ENCODE results near the gene FAM200C.
"Not testable (repeated sequence)": the region's sequence is repeated elsewhere in the genome, so short reads cannot be mapped to it uniquely, and the experiment has no call there.

Gene FAM200C

DNA sequence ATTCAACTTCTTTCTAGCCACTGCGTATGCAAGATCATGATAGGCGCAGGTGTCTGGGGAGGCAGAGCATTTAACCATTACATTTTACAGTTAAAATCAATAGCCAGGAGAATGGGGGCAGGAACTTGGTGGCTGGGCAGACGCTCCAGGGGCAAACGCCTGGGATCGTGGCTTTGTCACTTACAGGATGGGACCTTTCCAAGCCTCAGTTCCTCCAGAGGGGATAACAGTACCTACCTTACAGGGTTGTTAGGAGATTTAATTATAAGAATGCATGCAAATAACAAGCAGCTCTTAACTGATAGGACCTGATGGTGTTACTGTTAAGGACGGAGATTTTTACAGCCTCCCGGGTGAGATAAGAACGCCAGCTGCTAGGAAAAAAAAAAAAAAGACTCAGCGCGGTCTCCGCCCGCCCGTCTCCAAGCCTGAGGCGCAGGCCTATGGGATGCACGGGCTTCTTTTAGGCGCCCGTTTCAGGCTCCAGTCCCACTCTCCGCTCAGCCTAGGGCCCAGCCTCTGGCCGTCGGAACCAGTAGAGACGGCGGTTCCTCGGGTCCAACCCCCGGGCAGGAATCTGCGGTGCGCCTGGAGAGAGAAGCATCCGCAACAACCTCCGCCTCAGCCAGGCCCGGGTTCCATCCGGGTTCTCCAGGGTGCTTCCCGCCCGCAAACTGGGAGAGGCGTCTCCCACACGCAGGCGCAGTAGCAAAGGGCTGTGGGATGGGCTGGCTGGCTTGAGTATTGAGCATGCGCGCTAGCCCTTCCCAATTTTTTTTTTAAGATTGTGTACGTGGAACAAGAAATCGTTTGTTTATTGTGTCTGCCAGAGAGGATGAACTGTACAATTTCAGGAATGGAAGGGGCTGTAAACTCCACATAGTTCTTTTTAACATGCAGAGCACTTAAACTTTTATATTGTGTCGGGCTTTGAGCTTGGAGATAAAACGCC is at the start of gene FAM200C:
TSS of gene FAM200C (minus strand) at position 653 of the 952 bp plus-strand sequence. CDS start 4,564 bp downstream, outside the sequence.
- DNase-seq, result peak; percentile 92

DNA sequence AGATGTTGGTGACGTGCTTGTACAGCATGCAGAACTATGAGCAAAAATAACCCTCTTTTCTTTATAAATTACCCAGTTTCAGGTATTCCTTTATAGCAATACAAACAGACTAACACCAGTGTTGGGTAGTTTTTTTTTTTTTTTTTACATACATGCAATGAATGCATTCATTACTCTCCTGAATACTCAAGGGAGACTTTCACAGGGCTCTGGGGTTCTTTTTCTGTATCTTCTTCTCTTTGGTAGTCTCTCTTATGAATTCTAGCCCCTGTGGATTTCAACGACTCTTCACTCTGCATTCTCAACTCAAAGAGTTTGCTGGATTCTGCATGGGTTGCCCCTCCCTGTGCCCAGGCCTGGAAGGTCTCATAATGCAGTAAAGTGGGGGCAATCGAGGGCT is 49.6 kb upstream of the FAM200C start:
- no peak for DNase-seq

GRCh38 chr5:160448886-160449285 is 49.0 kb upstream of the FAM200C start:
- DNase-seq, result no peak

GRCh38 chr5:160445751-160446150 is 45.9 kb upstream of the FAM200C start:
- DNase-seq, result no peak

DNA sequence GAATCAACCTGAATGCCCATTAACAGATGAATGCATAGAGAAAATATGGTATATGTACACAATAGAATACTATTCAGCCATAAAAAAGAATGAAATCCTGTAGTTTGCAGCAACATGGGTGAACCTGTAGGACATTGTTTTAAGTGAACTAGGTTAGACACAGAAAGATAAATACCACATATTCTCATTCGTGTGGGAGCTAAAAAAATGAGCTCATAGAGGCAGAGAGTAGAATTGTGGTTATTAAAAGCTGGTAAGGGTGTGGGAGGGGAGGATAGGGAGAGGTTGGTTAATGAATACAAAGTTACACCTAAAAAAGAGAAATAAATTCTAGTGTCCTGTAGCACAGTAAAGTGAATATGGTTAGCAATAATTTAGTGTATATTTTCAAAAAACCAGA is 45.3 kb upstream of the FAM200C start:
- no peak for DNase-seq

DNA sequence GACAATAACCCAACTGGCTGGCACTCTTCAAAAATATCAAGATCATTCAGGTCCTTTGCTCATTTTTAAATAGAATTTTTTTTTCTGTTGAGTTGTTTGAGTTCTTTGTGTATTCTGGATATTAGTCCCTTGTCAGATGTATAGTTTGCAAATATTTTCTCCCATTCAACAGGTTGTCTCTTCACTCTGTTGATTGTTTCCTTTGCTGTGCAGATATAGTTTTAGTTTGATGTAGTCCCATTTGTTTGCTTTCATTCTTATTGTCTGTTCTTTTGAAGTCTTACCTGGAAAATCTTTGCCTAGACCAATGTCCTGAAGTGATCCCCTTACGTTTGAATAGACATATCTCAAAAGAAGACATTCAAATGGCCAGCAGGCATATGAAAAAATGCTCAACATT is 44.6 kb upstream of the FAM200C start:
- no peak for DNase-seq

DNA sequence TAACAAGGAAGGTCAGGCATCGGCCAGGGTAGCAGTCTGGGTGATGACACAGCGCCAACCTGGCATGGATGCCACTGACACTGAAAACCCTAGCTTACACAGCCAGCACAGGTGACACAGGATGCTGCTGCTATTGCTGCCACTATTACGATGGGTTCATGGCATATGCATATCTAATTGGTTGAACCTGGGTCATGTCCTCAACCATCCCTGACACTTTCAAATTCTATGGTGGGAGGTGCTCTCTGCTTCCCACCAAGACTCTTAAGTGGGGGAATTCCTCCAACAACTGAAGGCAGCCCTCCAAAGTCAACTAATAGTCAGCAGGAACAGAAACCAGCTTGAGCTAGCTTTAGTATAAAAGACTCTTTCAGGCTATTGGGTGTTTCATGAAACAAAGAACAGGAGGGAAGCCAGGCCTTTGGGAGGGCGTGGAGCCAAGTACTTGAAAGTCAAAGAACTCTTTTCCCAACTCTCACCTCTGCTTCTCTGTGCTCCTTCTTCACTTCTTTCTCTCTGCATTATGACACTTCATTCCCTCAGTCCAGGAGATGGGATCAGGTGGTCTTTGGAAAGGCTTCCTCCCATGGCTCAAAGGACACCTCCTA is 43.1 kb upstream of the FAM200C start:
- no peak for DNase-seq

DNA sequence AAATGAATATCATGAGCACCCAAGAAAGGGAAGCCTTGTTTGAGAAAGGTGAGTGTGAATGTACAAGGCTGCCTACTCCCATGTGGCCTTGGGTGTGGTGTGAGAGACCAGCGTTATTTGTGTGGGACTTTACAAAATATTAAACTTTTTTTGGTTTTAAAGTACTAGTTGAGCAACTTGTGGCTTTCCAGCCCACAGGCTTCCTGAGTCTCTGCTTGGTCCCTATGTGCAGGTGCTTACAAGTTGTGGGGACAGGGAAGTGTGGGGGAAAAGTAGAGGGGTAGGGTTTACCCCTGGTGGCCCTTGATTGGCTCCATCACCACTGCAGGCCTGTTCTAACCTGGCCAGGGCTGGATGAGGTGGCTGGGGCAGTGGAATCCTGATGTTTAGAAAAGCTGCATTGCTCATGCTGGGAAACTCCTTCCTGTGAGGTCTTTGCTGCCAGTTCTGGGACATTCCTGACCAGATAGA is 41.5 kb upstream of the FAM200C start:
- no peak for DNase-seq

GRCh38 chr5:160439205-160439600 is 39.3 kb upstream of the FAM200C start:
- DNase-seq, result peak; percentile 53

GRCh38 chr5:160438316-160439204 is 38.7 kb upstream of the FAM200C start:
- DNase-seq, result peak; percentile 44

DNA sequence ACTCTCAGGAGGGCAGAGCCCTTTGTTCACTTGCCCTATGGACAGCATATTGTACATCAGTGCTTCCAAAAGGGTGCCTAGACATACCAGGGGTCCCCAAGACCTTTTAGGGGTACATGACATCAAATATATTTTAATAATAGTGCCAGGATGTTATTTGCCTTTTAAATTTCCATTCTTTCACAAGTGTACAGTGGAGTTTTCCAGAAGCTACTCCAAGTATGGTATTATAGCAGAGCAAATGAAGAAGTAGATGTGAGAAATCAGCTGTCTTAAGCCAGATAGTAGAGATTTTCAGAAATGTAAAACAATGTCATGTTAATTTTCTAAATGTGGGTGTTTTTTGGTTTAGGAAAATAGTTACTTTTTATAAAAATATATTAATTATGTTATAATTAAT is 37.4 kb upstream of the FAM200C start:
- no peak for DNase-seq

GRCh38 chr5:160436661-160437060 is 36.8 kb upstream of the FAM200C start:
- DNase-seq, result not testable (repeated sequence)

DNA sequence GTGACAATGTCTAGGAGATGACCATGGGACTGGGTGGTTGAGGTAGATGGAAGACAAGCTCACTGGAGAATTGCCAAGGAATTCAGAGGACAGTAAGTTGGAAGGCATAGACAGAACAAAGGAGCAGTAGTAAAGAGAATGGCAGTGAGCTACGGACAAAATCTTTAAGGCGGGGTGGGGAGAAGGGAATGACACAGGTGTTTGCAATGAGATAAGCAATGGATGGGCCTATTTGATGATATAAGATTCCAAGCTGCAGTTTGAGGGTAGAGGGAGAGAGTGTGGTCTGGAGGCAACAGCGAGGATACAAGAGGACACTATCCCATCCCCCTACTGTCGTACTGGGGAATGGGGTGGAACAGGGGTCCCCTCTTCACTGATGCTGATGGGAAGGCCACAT is 36.2 kb upstream of the FAM200C start:
- no peak for DNase-seq

GRCh38 chr5:160435532-160435931 is 35.7 kb upstream of the FAM200C start:
- no peak for DNase-seq

DNA sequence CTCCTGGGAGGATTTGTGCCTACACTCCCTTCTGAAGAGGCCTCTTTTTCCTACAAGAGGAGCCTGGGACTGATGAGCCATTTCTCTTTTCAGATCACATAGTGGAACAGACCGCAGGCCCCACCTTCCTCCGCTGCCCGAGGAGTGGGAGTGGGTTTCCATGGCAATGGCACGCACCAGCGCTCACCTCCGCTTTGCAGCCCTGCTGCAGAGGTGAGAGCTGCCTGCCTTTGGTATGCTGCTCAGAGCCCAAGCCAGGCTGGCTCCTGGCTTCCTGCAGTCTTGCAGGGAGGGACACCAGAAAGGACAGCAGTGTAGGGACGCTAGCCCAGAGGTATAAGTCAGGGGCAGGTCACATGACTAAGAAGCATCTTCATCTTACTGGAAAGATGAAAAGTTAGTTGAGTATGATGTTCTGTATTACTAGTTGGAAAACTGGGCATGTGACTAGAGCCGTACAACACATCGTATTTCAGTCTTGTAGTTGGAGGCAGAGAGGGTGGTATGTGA is 34.2 kb upstream of the FAM200C start:
- peak; percentile 4 for DNase-seq

GRCh38 chr5:160432787-160433186 is 32.9 kb upstream of the FAM200C start:
- DNase-seq, result no peak

- DNase-seq, result no peak
Observed at GRCh38 chr5:160432196-160432595, 32.3 kb upstream of the FAM200C start.

- no peak for DNase-seq
Observed at GRCh38 chr5:160427607-160428006, 27.8 kb upstream of the FAM200C start.

DNA sequence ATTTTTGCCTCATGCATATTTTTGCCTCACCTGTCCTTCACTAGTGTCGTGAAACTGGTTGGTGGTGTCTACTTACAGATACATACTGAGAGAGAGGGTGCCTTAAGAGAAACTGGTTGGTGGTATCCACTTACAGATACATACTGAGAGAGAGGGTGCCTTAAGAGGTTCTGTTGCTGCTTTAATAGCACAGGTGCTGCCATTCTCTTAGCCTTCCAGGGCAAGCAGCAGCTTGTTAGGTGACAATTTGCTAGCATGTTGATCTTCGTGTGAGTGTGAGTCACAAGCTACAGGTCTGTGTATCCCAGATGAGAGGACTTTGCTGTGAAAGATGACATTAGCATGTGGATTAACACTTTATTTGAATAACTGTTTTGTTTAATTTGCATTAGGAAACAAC is 23.2 kb upstream of the FAM200C start:
- no peak for DNase-seq

- peak; percentile 91 for DNase-seq
Observed at GRCh38 chr5:160421625-160422258, 21.9 kb upstream of the FAM200C start, which contains the start of gene PTTG1. TSS of gene PTTG1 (plus strand) at chr5:160421855. CDS start at chr5:160422313, 458 bp downstream.

GRCh38 chr5:160420331-160420610 is 20.4 kb upstream of the FAM200C start:
- no peak for DNase-seq

Measured in NCI-H1092 treated with DMSO at 0.1 percent for 48 hours (cell line).